HG03139 (cell line): ENCODE data around the gene NECTIN3.
A peak's percentile ranks its signal among the peaks of the same experiment; 100 is the strongest.

Experiments used
- ATAC-seq: cut with Tn5 transposase; IDR thresholded peaks from one replicate; pipeline ENCODE4 v1.9.1; 2021; ENCODE audit not compliant: unreplicated experiment

The NECTIN3 gene

DNA sequence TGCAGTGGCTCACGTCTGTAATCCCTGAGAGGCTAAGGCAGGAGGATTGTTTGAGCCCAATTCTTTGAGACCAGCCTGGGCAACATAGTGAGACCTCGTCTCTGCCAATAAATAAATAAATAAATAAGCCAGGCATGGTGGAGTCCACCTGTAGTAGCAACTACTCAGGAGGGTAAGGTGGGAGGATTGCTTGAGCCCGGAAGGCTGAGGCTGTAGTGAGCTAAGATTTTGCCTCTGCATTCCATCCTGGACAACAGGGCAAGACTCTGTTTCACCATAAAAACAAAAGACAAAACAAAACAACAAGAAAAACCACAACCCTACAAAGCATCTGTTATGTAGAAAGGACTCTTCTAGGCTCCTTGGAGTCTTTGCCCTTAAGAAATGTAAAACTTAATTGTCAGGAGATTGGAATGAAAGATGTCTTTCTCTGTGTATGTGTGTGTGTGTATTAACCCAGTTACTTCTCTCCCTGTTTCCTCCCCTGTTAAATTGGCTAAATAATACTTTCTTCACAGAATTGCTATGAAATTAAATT lies 9.5 kb downstream of the NECTIN3 start:
- ATAC-seq: no peak

DNA sequence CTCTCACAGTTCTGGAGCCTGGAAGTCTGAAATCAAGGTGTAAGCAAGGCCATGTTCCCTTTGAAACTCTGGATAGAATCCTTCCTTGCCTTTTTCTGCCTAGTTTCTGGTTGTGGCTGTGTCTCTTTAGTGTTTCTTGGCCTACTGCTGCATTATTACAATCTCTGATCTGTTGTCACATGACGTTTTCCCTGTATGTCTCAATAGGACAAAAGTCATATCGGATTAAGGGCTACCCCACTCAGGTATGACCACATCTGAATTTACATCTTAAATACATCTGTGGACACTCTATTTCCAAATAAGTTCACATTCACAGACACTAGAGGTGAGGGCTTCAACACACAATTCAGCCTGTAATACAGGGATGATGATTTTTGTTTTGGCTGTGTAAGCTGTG lies 13.3 kb downstream of the NECTIN3 start:
- ATAC-seq: no peak

DNA sequence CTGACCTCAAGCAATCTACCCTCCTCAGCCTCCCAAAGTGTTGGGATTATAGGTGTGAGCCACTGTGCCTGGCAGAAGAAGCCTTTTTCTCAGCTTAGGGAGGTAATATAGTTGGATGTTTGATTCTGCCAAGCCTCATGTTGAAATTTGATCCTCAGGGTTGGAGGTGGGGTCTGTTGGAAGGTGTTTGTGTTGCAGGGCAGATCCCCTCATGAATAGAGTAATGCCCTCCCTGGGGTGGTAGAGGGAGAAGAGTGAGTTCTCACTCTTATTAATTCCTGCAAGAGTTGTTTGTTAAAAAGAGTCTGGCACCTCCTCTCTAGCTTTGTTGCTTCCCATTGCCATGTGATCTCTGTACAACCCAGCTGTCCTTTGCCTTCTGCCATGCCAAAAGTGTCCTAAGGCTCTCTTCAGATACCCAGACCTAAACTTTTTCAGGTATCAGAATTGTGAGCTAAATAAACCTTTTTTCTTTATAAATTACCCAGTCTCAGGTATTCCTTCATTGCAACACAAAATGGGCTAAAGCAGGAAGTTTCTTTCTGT lies 16.4 kb downstream of the NECTIN3 start:
- no peak for ATAC-seq

DNA sequence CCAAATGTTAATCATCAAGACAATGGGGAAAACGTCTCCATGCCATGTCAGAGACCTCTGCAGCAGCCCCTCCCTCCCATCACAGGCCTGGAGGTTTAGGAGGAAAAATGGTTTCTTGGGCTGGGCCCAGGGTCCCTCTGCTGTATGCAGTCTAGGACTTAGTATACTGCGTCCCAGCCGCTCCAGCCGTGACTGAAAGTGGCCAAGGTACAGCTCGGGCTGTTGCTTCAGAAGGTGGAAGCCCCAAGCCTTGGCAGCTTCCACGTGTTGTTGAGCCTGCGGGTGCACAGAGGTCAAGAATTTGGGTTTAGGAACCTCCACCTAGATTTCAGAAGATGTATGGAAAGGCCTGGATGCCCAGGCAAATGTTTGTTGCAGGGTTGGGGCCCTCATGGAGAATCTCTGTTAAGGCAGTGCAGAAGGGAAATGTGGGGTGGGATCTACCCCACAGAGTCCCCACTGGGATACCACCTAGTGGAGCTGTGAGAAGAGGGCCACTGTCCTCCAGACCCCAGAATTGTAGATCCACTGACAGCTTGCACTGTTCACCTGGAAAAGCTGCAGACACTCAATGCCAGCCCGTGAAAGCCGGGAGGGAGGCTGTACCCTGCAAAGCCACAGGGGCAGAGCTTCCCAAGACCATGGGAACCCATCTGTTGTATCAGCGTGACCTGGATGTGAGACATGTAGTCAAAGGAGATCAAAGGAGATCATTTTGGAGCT lies 25.0 kb downstream of the NECTIN3 start:
- no peak for ATAC-seq

DNA sequence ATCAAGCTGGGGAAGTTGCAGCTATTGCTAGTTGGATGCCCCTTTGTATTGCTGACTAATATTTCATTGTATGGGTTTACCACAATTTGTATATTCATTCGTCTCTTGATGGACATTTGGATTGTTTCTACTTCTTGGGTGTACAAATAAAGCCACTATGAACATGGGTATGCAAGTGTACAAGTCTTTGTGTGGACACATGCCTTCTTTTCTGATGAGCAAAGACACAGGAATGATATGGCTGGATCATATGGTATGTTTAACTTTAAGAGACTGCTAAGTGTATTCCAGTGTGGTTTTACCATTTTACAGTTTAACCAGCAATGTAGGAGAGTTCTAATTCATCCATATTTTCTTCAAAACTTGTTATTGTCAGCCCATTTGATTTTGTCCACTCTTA lies 32.2 kb downstream of the NECTIN3 start:
- ATAC-seq: no peak

DNA sequence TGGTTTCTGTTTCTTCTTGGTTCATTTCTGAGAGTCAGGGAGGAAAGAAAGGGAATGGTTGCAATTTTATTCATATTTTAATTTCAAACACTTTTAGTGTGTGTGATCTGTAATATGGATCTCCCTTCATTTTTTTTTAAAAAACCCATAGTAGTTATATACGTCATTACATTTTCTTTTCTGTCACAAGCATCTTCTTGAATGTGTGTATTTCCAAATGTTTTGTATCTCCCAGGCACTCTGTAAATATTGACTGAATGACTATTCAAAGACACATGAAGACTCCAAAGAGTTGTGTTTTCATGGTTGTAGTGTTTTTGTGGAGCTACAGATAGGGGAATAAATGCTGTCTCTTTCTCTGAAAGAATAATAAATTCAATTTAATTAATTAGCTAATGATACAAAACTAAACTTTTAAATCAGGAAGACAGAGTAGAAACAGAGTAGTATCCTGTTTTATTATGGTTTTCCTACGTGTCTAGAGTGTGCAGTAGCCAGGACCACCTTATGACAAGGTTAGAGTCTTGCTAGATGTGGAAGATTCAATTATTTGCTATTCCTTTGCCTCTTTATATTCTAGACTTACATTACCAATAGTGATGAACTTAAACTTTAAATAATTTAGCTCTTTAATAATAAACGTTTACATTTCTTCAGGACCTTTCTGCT lies 35.5 kb downstream of the NECTIN3 start:
- no peak for ATAC-seq

DNA sequence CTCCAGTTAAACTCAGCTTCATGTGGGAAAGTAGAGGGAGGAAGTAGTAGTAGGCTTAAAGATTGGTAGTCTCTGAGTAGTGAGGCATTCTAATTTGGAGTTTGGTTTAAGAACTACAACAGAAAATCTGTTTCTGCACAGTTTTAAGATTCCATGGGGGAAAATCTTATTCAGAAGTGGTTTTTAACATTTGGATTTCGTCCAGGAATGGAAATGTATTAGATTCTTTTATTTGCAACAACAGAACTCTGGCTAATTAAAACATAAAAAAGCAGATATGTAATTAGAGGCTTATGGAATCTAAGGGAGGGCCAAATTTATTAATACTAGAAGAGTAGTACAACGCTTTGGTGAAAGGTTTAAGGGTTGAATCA lies 36.0 kb downstream of the NECTIN3 start:
- ATAC-seq: no peak

DNA sequence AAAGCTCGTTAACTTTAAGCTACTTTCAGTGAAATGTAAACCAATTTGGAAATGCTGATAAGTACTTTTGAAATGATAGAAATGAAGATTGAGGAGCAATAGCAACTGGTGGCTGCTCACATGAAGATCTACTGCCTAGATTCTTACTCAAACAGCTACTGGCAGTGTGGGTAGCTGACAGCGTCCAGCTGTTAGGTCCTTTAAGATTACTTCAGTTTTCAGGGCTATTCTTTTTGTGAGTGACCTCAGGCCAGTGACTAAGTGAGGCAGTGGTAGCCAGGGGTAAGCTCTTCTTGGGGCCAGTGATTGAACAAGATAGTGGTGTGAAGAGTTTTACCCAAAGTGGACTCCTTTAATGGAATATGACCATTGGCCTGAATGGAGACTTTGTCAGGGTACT lies 41.3 kb downstream of the NECTIN3 start:
- ATAC-seq: no peak

DNA sequence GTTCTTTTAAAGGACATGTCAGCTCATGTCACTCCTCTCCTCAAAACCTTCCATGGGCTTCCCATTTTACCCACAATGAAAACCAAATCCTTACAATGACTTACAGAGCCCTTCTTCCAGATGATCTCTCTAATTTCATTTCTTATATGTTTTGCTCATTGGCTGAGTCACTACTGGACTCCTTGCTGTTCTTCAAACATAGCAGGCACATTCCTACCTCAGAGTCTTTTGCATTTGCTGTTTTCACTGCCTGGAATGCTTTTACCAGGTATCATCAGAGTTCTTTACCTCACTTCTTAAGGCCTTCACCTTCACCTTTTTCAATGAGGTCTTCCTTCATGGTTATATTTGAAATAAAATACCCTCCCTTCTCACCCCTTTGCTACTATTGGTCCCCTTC lies 57.3 kb downstream of the NECTIN3 start:
- no peak for ATAC-seq

DNA sequence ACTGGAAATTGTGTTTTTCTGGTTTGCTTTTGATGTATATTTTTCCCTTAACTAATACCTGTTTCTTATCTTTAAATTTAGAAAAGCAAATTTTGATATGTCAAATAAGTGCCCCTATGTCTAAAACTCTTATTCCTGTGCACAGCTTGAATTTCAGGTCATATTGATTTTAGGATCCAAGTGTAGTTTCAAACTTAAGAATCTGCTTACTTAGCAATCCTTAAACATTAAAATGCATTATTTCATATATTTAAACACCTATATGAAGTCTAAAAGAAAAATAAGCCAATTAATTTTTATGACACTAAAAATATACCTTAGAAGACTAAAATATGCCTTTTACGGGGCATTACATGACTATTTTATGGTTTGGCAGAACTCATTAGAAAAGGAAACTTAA lies 59.2 kb downstream of the NECTIN3 start:
- no peak for ATAC-seq

DNA sequence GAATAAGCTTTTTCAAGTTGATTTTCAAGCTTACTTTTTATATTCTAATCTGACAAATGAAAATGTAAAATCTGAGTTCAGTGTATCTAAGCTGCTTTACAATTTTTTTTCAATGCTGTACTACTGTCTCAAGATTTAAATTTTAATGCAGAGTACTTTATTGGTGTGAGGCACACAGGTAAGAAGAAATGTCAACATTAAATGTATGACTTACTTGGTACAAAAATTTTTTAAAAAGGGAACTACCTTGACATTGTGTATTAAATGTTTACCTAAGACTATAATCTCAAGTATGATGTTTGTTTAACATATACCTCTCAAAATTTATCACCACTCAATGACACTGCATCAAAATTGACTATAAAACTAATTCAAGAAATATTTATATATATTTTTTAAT lies 62.7 kb downstream of the NECTIN3 start:
- no peak for ATAC-seq

DNA sequence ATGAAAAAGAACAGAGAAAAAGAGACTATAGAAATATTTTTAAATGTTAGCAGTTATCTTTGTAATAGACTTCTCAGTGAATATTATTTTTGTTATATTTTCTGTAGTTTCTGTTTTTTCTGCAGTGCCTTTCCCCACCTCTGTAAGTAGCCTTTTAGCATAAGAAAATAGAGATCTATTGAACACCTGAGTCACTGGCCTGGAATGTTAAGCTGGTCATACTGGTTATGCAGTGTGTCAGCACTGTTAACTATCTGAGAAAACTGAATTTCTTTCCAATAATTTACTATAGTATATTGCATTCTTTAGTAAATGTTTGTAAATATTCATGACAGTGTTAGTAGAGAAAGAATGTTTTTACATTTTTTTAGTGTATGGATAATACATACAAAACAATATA lies 79.8 kb downstream of the NECTIN3 start:
- no peak for ATAC-seq

DNA sequence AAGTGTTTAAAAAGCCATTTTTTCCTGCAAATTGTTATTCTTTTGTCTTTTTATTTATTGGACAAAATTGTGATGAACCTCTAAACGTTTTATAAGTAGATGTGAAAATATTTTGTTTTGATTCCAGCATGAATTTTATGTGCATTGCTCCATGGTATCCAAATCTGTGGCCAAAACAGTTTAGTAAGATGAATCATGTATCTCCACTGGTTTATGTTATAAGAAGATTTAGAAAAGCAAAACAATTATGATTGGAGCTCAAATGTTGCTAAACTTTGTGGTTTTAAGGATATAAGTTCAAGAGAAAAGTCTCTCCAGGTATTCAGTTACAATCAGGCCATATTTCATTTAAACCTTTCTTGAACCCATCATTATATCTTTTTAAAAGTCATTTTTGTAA lies 80.9 kb downstream of the NECTIN3 start:
- no peak for ATAC-seq

DNA sequence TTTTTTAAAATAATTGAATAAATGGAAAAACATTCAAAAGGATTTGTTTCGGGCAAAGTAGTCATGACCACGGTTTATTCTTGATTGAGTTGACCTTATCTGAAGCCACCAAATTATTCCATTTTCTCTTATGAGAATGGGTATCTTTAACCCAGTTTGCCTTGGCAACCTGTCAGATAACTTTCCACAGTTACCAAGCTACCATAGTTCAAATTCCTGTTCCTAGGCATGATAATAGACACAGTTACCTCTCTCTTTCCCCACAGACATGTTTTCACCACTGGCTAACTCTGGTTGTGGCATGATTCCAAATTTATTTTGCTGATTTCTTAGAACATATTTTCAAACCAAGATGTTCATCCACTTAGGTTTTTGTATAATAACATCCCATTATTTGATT lies 84.9 kb downstream of the NECTIN3 start:
- no peak for ATAC-seq

DNA sequence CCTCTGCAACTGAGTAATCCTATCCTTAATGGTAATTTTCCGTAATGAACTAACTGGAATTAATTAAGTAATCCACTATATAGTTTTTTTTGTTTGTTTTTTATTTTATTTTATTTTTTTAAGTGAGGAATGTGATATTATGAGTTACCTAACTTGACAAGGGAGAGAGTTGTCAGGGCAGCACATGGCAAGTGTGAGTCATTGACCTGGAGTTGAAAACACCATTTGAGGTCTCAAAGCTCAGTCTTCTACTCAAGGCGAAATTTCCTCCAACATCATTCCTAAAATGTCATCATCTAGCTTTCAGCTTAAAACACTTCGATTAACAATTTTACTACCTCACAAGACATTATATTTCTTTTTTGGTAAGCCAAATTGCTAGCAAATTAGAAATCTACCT lies 87.8 kb downstream of the NECTIN3 start:
- ATAC-seq: no peak

DNA sequence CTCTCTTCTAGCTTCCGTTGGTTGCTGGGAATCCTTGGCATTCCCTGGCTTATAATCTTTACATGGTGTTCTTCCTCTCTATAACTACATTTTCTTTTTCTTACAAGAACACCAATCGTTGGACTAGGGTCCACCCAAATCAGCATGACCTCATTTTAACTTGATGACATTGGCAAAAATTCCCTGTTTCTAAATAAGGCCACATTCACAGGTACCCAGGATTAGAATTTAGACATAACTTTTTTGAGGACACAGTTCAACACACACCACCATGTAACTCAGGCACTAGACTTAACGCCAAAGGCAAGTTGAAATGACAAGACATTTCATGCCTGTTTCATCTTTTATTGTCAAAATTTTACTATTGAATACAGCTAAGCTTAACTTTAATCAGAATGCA lies 93.0 kb downstream of the NECTIN3 start:
- no peak for ATAC-seq

DNA sequence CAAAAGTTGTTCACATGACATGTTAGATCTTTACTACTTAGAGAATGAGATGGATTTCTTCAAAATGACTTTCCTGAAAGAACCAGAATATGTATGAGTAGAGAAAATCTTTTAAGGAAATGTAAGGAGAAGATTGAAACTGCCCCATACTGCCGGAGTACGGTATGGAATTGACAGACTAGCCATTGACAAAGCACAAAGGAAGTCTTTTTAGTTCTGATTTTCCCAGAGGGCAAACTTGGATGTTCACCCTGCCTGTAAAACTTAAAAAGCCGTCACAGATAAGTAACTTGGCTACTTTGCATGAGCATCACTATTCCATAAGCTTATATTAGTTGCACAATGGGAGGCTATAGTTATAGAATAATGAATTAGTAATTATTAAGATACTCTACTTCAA lies 93.8 kb downstream of the NECTIN3 start:
- no peak for ATAC-seq

DNA sequence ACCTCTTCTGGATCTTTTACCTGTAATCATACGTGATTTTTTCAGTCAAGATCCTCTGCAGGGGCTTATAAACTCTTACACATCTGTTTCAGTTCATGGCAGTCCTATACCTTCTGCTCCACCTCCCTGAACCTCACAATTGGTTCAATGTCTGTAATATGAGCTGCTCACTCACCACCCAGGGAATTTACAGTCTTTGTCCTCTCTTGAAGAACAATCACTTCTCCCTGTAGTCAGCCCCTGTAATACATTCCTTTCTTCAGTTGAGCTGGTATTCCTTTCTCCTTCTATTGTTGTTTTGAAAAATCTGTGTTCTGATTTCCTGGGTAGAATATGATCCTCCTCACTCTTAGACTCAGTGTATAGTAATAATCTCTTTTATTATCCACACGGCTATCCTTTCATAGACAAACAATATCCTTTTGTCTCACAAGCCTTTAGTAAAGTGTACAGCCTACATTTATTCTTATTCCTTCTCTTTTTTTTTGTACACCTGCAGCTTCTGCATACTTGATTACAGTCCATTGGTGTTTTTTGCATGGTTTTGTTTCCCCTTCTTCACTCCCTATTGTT lies 101.8 kb downstream of the NECTIN3 start:
- ATAC-seq: no peak

DNA sequence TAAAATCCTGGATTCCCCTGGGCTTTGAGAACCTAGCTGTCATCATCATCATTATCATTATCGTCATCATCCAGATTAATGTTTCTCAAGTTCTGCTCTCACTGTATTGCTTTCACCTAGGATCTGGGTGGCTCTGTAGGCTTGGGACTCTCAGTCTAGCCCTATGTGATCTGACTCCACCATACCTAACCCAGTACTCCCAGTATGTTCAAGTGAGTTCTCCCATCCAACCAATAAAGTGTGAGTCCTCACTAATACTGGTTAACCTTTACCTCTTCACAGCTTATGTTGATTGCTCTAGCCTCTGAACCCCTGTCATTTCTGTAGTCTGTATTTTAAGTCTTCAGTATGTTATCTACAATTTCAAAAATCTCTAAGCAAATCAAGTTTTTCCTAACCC lies 102.3 kb downstream of the NECTIN3 start:
- ATAC-seq: no peak

DNA sequence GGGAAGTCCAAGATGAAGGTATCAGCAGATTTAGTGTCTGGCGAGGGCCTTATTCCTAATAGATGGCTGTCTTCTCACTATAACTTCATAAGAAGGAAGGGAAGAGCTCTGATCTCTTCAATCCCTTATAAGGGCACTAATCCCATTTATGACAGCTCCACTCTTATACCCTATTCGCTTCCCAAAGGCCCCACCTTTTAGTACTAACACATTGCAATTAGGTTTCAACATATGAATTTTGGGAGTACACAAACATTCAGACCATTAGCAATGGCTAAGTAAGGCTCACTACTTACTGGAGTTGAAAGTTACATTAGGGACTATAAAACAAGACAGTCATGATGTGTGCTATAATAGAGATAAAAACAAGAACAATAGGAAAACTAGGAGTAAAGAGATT lies 118.9 kb downstream of the NECTIN3 start:
- ATAC-seq: no peak

DNA sequence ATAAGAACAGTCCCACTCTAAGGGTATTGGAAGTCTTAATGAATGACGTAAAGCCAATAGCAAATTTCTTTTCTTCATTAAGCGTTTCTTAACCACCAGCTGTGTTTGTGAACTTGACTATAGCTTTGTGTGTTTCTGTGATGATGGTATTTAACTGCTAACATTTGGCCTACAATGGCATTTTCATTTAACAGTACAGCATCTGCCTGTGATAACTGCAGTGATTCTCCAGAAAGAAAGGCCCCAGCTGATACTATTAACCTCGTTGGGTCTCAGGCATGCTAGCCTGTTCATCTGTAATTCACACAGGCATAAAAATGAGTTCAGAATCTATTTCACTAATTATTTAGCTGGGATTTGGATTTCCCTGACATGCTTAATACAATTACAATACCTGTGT lies 121.9 kb downstream of the NECTIN3 start:
- no peak for ATAC-seq

DNA sequence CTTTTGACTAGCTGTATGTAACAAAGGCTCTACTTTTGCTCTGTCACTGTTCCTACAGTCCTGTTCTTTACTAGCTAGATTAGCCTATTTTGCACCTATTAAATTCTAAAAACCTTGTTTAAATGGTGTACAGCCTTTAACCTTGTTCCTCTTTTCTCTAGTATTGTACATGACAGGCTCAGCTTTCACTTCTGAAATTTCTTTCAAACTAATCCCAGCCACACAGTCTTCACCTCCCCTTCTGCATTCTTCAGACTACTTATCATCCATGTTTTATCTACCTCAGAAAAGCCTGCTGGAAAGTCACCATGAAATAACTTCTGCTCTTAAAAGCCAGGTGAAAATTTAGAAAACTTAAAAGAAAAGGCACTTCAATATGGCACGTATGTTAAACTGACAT lies 122.4 kb downstream of the NECTIN3 start:
- peak; percentile 47 for ATAC-seq
